C4-2B (cell line): Measurements from ENCODE around the gene NLRC5.

Experiments
- ZFX ChIP-seq: fragments of 450-650 bp; IDR thresholded peaks from 2 replicates; pipeline ENCODE4 v1.6.1; 2017
- TF ChIP-seq, protein P1 (sequence below): fragments of 450-650 bp; conservative IDR thresholded peaks from 2 replicates; pipeline ENCODE4 v1.5.1; 2017; ENCODE audit warnings: mild to moderate bottlenecking

DNA sequence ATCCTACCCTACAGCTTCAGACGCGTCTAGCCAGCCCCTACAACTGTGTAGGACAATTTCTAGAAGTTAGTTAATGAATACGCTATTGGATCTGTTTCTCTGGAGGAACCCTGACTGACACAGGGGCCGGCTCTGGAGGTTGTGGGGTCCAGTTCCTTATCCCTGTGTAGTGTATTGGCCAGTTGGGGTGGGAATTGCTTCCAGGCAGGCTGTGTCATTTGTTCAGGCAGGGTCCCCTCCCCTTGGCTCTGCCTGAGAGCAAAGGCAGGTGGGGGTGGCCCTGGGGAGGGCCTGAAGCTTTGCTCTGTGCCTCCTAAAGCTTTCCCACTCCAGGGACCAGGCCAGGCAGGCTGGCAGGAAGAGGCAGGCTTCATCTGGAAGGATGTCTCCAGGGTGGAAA is 39.3 kb upstream of the NLRC5 start:
- TF ChIP-seq, protein P1, sequence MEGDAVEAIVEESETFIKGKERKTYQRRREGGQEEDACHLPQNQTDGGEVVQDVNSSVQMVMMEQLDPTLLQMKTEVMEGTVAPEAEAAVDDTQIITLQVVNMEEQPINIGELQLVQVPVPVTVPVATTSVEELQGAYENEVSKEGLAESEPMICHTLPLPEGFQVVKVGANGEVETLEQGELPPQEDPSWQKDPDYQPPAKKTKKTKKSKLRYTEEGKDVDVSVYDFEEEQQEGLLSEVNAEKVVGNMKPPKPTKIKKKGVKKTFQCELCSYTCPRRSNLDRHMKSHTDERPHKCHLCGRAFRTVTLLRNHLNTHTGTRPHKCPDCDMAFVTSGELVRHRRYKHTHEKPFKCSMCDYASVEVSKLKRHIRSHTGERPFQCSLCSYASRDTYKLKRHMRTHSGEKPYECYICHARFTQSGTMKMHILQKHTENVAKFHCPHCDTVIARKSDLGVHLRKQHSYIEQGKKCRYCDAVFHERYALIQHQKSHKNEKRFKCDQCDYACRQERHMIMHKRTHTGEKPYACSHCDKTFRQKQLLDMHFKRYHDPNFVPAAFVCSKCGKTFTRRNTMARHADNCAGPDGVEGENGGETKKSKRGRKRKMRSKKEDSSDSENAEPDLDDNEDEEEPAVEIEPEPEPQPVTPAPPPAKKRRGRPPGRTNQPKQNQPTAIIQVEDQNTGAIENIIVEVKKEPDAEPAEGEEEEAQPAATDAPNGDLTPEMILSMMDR: no peak
- no peak for TF ChIP-seq ZFX
